Upper lobe of left lung (tissue), 6 donors: Measurements from ENCODE around the gene CACNG5. TPM values are rescaled to one million over a fixed set of nuclear protein-coding genes. Genes with fewer than 3 reads are reported as not detected.

Source experiments
- ATAC-seq, 2 donors: fragments of 200-7000 bp; cut with Tn5 transposase; one replicate each; pipeline ENCODE4 v1.9.1; 2022; ENCODE audit warnings: mild to moderate bottlenecking in 2 of 2, moderate library complexity in 2 of 2; ENCODE audit not compliant: low FRiP score in 2 of 2
- DNase-seq, 2 donors: peaks; one replicate each; pipeline ENCODE4 v3.0.0-alpha.2; 2019 to 2020
- H3K27ac ChIP-seq, 4 donors: fragments of 200-600 bp; sonication (generic); one replicate each; pipeline ENCODE4 v1.5.1; 2016 to 2019
- H3K27me3 ChIP-seq, 4 donors: fragments of 200-600 bp; sonication (generic); one replicate each; pipeline ENCODE4 v1.5.1; 2017 to 2019
- H3K36me3 ChIP-seq, 4 donors: fragments of 200-600 bp; sonication (generic); one replicate each; pipeline ENCODE4 v1.5.1; 2016 to 2019
- H3K4me1 ChIP-seq, 4 donors: fragments of 200-600 bp; sonication (generic); one replicate each; pipeline ENCODE4 v1.5.1; 2018 to 2019
- H3K4me3 ChIP-seq, 4 donors: fragments of 200-600 bp; sonication (generic); one replicate each; pipeline ENCODE4 v1.5.1; 2017 to 2019; ENCODE audit warnings: mild to moderate bottlenecking in 2 of 4, moderate library complexity in 1 of 4
- H3K9me3 ChIP-seq, 4 donors: fragments of 200-600 bp; sonication (generic); one replicate each; pipeline ENCODE4 v1.5.1; 2018 to 2019
- CTCF ChIP-seq, 6 experiments: fragments of 450-650 bp in 4 of 6; fragments of 200-600 bp in 2 of 6; sonication (generic) in 2 of 6; IDR thresholded peaks; one replicate each; pipeline ENCODE4 v1.5.1; 2016 to 2019; ENCODE audit warnings: antibody characterized with exemption in 6 of 6
- EP300 ChIP-seq, 4 donors: sonication (generic); formaldehyde crosslinking; IDR thresholded peaks; one replicate each; pipeline ENCODE4 v1.5.1; 2017; ENCODE audit warnings: antibody characterized with exemption in 4 of 4, control low read depth in 2 of 4
- POLR2A ChIP-seq, 4 donors: fragments of 450-650 bp; IDR thresholded peaks; one replicate each; pipeline ENCODE4 v1.5.1; 2016 to 2017; ENCODE audit warnings: antibody characterized with exemption in 4 of 4, mild to moderate bottlenecking in 2 of 4
- POLR2AphosphoS5 ChIP-seq, 2 donors: sonication (generic); formaldehyde crosslinking; IDR thresholded peaks; one replicate each; pipeline ENCODE4 v1.5.1; 2017; ENCODE audit warnings: antibody characterized with exemption in 2 of 2
- WGBS, 2 donors: methylation state at CpG; one replicate each; pipeline ENCODE4 v1.1.5; 2017 to 2018; 5-methylcytosine and 5-hydroxymethylcytosine counted together
- total RNA-seq, 6 donors: library from RNA; depleted of rRNA in 4 of 6; stranded (reverse); fragments of >200 nt in 4 of 6; gene quantifications; one replicate each; pipeline versions ENCODE4 v1.1.0 to v1.2.1, GENCODE V29; 2016 to 2021
- donor health status: DM: no; HTN: no; CAD: no; lungs with moderate emphysema.
- donor health status: DM: no; HTN: yes; CAD: no; lungs with severe emphysema.

Gene CACNG5
- total RNA-seq, 6 donors from 2014 or later: not detected

- Histone ChIP-seq H3K4me1 (no peaks in the 10 kb centered on the region), H3K9me3 (no peaks in the 10 kb centered on the region), H3K4me3 (no peak overlapping the region), H3K27ac (no peak overlapping the region), H3K27me3 (no peaks in the 10 kb centered on the region), H3K36me3 (no peaks in the 10 kb centered on the region)
- WGBS, 2 donors: 20 to 43% methylated on average over 2 to 4 of the region's 4 CpGs
- DNase-seq: no peak
- TF ChIP-seq EP300 (IDR thresholded peaks at IDR 0.05) (no peak), POLR2AphosphoS5 (IDR thresholded peaks at IDR 0.05) (no peak), POLR2A (IDR thresholded peaks at IDR 0.05) (no peak), CTCF (IDR thresholded peaks at IDR 0.05) (no peak)
- ATAC-seq: no peak
These were observed 6.4 kb downstream of the CACNG5 start for GRCh38 chr17:66841328-66841727.

GRCh38 chr17:66841744-66842143, 6.8 kb downstream of the CACNG5 start:
- TF ChIP-seq EP300 (IDR thresholded peaks at IDR 0.05): no peak
- TF ChIP-seq POLR2AphosphoS5 (IDR thresholded peaks at IDR 0.05): no peak
- no peak for TF ChIP-seq CTCF (IDR thresholded peaks at IDR 0.05)
- no peak for TF ChIP-seq POLR2A (IDR thresholded peaks at IDR 0.05)
- no peak for DNase-seq
- ATAC-seq: no peak
- Histone ChIP-seq H3K27me3 (no peaks in the 10 kb centered on the region), H3K4me3 (no peak overlapping the region), H3K27ac (no peak overlapping the region), H3K36me3 (no peaks in the 10 kb centered on the region), H3K4me1 (no peaks in the 10 kb centered on the region), H3K9me3 (no peaks in the 10 kb centered on the region)
- WGBS, 2 donors: 45 to 60% methylated on average over 3 to 4 of the region's 4 CpGs

- ATAC-seq (no peak), DNase-seq (no peak)
- 73 to 83% methylated on average over 5 of the region's 5 CpGs for WGBS, 2 donors
- Histone ChIP-seq H3K27me3 (no peaks in the 10 kb centered on the region), H3K4me1 (no peaks in the 10 kb centered on the region), H3K27ac (no peak overlapping the region), H3K4me3 (no peak overlapping the region), H3K36me3 (no peaks in the 10 kb centered on the region), H3K9me3 (no peaks in the 10 kb centered on the region)
- TF ChIP-seq CTCF (IDR thresholded peaks at IDR 0.05) (no peak), EP300 (IDR thresholded peaks at IDR 0.05) (no peak), POLR2A (IDR thresholded peaks at IDR 0.05) (no peak), POLR2AphosphoS5 (IDR thresholded peaks at IDR 0.05) (no peak)
These were observed 7.6 kb downstream of the CACNG5 start for GRCh38 chr17:66842505-66842904.

- H3K27me3 ChIP-seq: no peaks in the 10 kb centered on the region
- ATAC-seq (no peak), DNase-seq (no peak)
- no peaks in the 10 kb centered on the region for H3K36me3 ChIP-seq
- H3K4me3 ChIP-seq: no peak overlapping the region
- no peaks in the 10 kb centered on the region for H3K9me3 ChIP-seq
- no peaks in the 10 kb centered on the region for H3K4me1 ChIP-seq
- no peak overlapping the region for H3K27ac ChIP-seq
- TF ChIP-seq POLR2AphosphoS5 (IDR thresholded peaks at IDR 0.05) (no peak), POLR2A (IDR thresholded peaks at IDR 0.05) (no peak), EP300 (IDR thresholded peaks at IDR 0.05) (no peak), CTCF (IDR thresholded peaks at IDR 0.05) (no peak)
- WGBS, 2 donors: 91 to 96% methylated on average over 3 of the region's 3 CpGs
These were observed 8.0 kb downstream of the CACNG5 start for GRCh38 chr17:66842959-66843358.

- H3K27me3 ChIP-seq: no peaks in the 10 kb centered on the region
- H3K36me3 ChIP-seq: no peaks in the 10 kb centered on the region
- H3K4me3 ChIP-seq: no peak overlapping the region
- TF ChIP-seq EP300 (IDR thresholded peaks at IDR 0.05) (no peak), POLR2AphosphoS5 (IDR thresholded peaks at IDR 0.05) (no peak), CTCF (IDR thresholded peaks at IDR 0.05) (no peak), POLR2A (IDR thresholded peaks at IDR 0.05) (no peak)
- H3K27ac ChIP-seq: no peak overlapping the region
- H3K4me1 ChIP-seq: no peaks in the 10 kb centered on the region
- no peak for DNase-seq
- no peak for ATAC-seq
- WGBS, 2 donors: 78 to 94% methylated on average over 2 to 4 of the region's 4 CpGs
- H3K9me3 ChIP-seq: no peaks in the 10 kb centered on the region
These were observed 8.7 kb downstream of the CACNG5 start for GRCh38 chr17:66843627-66844026.
